Hepatocyte (in vitro differentiated cells): ENCODE data around the gene CDK3.

Experiments
- CTCF ChIP-seq: fragments of 200-600 bp; sonication (generic); IDR thresholded peaks from 2 replicates; pipeline ENCODE4 v1.5.1; 2016; ENCODE audit warnings: antibody characterized with exemption, mild to moderate bottlenecking; ENCODE audit not compliant: poor library complexity
- EZH2 ChIP-seq: fragments of 200-600 bp; sonication (generic); IDR thresholded peaks from 2 replicates; pipeline ENCODE4 v1.6.1; 2016; ENCODE audit warnings: antibody characterized with exemption, mild to moderate bottlenecking, borderline replicate concordance
- EZH2phosphoT487 ChIP-seq: fragments of 200-600 bp; sonication (generic); IDR thresholded peaks from one replicate; pipeline ENCODE4 v1.6.1; 2018; ENCODE audit warnings: antibody characterized with exemption, mild to moderate bottlenecking, low read depth, moderate library complexity; ENCODE audit not compliant: unreplicated experiment, severe bottlenecking

- TF ChIP-seq EZH2phosphoT487 (no peak), EZH2 (no peak), CTCF (no peak)
These were observed 21.6 kb downstream of the CDK3 start for GRCh38 chr17:76022285-76022684.
